Panc1 (cell line): ENCODE data around the gene S100A1.

Experiments
- CTCF ChIP-seq: fragments of 450-650 bp; IDR thresholded peaks from 2 replicates; pipeline ENCODE4 v1.5.1; 2017; ENCODE audit warnings: mild to moderate bottlenecking
- REST ChIP-seq, 2 experiments: IDR thresholded peaks; 2 replicates each; pipeline ENCODE4 v1.6.1; 2011 to 2012; ENCODE audit warnings: low read depth in 2 of 2, control low read depth in 1 of 2, low read length in 1 of 2, mild to moderate bottlenecking in 1 of 2, moderate library complexity in 1 of 2; ENCODE audit not compliant: insufficient read depth in 1 of 2
- SIN3A ChIP-seq: IDR thresholded peaks from 2 replicates; pipeline ENCODE4 v1.6.1; 2012; ENCODE audit warnings: low read depth, mild to moderate bottlenecking, low read length, moderate library complexity, borderline replicate concordance; ENCODE audit not compliant: insufficient read depth

- TF ChIP-seq REST (IDR thresholded peaks at IDR 0.05; ENCODE audit: insufficient read depth in 1 of 2, low read depth in 2 of 2, low read length in 1 of 2) (no peak), CTCF (no peak), SIN3A (no peak)
These were observed 18.6 kb downstream of the S100A1 start for GRCh38 chr1:153646672-153647345.
